ENCODE data around the gene SH3D21. TPM values are rescaled to one million over a fixed set of nuclear protein-coding genes. Genes with fewer than 3 reads are reported as not detected.
A peak's percentile ranks its signal among the peaks of the same experiment; 100 is the strongest.

SH3D21 gene
- total RNA-seq: 10 to 100 TPM; 12.6 to 18.6 TPM

DNA sequence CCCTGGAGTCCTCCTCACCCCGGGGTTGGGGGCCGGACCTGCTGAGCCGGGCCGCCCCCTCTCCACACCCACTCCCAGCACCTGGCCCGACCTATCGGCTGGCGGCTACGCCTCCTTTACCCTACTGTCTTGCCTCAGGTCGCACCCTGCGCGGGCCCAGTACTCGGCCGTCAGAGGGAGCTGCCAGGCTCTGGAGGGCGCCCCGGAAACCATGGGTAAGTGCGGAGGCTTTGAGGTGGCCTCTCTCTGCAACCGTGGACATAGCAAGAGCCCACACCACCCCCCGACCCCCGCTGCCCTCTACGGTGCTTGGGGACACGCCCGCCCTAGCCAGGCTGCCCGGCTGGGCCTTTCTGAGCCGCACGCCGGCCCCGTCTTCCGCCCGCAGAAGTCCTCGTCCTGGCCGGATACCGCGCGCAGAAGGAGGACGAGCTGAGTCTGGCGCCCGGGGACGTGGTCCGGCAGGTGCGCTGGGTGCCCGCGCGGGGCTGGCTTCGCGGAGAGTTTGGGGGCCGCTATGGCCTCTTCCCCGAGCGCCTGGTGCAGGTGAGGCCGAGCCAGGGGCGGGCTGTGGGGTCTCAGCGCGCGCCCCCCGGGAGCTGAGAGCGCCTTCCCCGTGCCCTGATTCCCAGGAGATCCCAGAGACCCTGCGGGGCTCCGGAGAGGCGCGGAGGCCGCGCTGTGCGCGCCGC lies at the start of gene SH3D21:
Gene SH3D21 (plus strand): TSS at position 159 of the 692 bp plus-strand sequence. CDS start 53 bp downstream, at position 212.
- H3K36me3 Mint-ChIP-seq: peaks cover 17% of the 10 kb centered on the region
- peak within 1 kb of the TSS; percentile 90 for H3K4me3 Mint-ChIP-seq
- H3K27ac Mint-ChIP-seq: peak within 1 kb of the TSS; percentile 63 to 88
- no peak for DNase-seq (ENCODE audit: low spot score)
- H3K27me3 Mint-ChIP-seq: no peaks in the 10 kb centered on the region
- H3K9me3 Mint-ChIP-seq: no peaks in the 10 kb centered on the region
- peak; percentile 58 to 64 for ATAC-seq
- H3K4me1 Mint-ChIP-seq (ENCODE audit: low read depth in 2 of 2): peaks cover 6 to 14% of the 10 kb centered on the region in 2 donors

DNA sequence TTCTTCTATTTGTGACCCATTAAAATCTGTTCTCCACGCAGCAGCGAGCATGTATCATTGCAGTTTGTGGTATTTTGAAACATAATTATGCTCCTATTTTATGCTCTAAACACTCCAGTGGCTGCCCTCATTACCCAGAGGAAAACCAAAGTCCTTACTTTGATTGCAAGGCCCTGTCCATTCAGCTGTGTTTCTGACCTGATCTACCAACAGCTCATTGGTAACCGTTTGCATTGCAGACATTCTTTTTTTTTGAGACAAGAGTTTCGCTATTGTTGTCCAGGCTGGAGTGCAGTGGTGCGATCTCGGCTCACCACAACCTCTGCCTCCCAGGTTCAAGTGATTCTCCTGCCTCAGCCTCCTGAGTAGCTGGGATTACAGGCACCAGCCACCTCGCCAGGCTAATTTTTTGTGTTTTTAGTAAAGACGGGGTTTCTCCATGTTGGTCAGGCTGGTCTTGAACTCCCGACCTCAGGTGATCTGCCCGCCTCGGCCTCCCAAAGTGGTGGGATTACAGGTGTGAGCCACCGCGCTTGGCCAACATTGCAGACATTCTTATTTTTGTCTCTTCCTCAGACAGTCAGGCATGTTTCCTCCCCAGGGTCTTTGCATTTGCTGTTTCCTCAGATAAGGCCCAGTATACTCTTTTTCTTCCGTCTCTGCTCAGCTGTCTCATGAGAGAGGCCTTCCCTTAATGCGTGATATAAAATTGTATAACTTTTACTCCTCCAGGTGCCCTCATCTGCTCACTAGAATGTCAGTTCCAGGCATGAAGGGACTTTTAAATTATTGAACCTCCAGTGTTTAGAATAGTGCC lies 49.4 kb upstream of the SH3D21 start:
- Mint-ChIP-seq H3K36me3 (peaks cover 7% of the 10 kb centered on the region), H3K4me3 (no peak overlapping the region), H3K27me3 (no peaks in the 10 kb centered on the region), H3K27ac (peak overlapping the region; percentile 49 to 50), H3K9me3 (no peaks in the 10 kb centered on the region), H3K4me1 (ENCODE audit: low read depth in 2 of 2) (peaks cover 24 to 31% of the 10 kb centered on the region in 2 donors)
- ATAC-seq: no peak
- DNase-seq (ENCODE audit: low spot score): no peak

DNA sequence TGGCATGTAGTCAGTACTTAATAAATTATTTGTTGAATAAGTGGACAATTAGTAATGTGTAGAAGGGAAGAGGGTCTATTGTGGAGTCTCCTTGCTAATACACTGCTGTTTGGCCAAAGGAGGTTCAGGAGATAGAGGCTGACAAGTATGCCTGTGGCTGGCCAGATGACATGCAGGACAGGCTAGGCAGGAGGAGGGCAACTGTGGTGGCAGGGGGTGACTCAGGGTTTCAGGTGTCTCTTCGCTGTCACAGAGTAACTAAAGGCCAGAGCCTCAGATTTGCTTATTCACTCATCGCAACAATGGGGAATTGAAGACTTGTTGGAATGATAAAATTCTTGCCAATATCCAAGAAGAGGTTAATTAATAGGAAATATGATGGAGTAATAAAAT lies 48.8 kb upstream of the SH3D21 start:
- Mint-ChIP-seq H3K36me3 (peaks cover 7% of the 10 kb centered on the region), H3K4me3 (no peak overlapping the region), H3K9me3 (no peaks in the 10 kb centered on the region), H3K27ac (peak overlapping the region; percentile 49 to 50), H3K27me3 (no peaks in the 10 kb centered on the region), H3K4me1 (ENCODE audit: low read depth in 2 of 2) (peaks cover 23 to 33% of the 10 kb centered on the region in 2 donors)
- no peak for DNase-seq (ENCODE audit: low spot score)
- peak in 1 of 2 donors; percentile 62 for ATAC-seq

DNA sequence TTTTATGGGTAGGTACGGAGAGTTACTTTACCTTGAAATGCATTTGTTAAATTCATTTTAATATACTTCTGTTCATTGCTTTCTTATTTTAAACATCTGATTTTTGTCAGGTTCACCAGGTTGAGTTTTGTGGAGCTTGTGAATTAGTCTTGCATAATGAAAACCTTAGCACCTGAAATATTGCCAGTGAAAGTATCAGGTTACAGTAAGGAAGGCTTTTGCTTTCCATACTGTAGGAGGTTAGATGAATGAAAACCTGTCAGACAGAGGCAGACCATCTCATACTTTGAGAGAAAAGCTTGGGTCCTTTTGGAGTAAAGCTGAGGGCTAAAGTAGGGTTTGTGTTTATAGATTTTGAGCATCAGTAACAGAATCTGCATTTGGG lies 47.2 kb upstream of the SH3D21 start:
- no peak overlapping the region for H3K4me3 Mint-ChIP-seq
- H3K27me3 Mint-ChIP-seq: no peaks in the 10 kb centered on the region
- DNase-seq (ENCODE audit: low spot score): no peak
- no peaks in the 10 kb centered on the region for H3K9me3 Mint-ChIP-seq
- peak overlapping the region in 1 of 2 donors; percentile 39 for H3K27ac Mint-ChIP-seq
- ATAC-seq: no peak
- H3K4me1 Mint-ChIP-seq (ENCODE audit: low read depth in 2 of 2): peaks cover 18 to 33% of the 10 kb centered on the region in 2 donors
- H3K36me3 Mint-ChIP-seq: peaks cover 7% of the 10 kb centered on the region

DNA sequence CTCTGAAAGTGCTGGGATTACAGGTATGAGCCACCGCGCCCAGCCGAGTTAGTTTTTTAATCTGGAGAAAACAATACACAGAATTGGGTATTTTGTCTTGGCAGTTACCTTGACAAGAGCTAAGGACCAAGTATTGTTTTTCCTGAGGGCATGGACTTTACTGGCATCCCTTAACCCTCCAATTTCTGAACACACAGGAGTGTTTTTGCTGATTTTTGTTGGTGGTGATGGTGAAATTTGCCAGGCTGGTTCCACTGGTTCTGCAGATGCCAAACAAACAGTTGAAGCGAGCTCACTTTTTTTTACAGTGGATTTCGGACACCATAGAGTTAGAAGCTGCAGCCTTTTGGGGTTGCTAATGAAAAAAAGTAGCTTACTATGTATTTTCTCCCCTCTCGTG lies 37.2 kb upstream of the SH3D21 start:
- DNase-seq (ENCODE audit: low spot score) (no peak), ATAC-seq (no peak)
- no peaks in the 10 kb centered on the region for H3K36me3 Mint-ChIP-seq
- H3K4me3 Mint-ChIP-seq: no peak overlapping the region
- no peaks in the 10 kb centered on the region for H3K9me3 Mint-ChIP-seq
- H3K27ac Mint-ChIP-seq: peak overlapping the region in 1 of 2 donors; percentile 17
- no peaks in the 10 kb centered on the region for H3K27me3 Mint-ChIP-seq
- peaks cover 9 to 15% of the 10 kb centered on the region in 2 donors for H3K4me1 Mint-ChIP-seq (ENCODE audit: low read depth in 2 of 2)

DNA sequence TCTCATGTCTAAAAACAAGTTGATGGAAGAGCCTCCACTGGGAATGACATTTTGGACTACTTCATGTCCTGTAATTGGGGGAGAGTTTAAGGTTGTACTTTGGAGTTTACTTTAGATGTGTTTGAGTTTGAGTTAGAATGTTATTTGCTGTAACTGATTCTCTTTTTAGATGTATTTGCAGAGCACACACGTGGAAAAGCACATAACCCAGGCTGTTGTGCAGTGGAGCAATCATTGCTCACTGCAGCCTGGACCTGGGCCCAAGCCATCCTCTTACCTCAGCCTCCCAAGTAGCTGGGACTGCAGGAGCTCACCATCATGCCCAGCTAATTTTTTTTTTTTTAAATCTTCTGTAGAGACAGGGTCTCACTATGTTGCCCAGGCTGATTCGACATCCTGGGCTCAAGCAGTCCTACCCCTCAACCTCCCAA lies 36.7 kb upstream of the SH3D21 start:
- Mint-ChIP-seq H3K36me3 (no peaks in the 10 kb centered on the region), H3K27ac (peak overlapping the region in 1 of 2 donors; percentile 17), H3K4me3 (no peak overlapping the region), H3K9me3 (no peaks in the 10 kb centered on the region), H3K4me1 (ENCODE audit: low read depth in 2 of 2) (peaks cover 5 to 11% of the 10 kb centered on the region in 2 donors), H3K27me3 (no peaks in the 10 kb centered on the region)
- ATAC-seq (no peak), DNase-seq (ENCODE audit: low spot score) (no peak)

DNA sequence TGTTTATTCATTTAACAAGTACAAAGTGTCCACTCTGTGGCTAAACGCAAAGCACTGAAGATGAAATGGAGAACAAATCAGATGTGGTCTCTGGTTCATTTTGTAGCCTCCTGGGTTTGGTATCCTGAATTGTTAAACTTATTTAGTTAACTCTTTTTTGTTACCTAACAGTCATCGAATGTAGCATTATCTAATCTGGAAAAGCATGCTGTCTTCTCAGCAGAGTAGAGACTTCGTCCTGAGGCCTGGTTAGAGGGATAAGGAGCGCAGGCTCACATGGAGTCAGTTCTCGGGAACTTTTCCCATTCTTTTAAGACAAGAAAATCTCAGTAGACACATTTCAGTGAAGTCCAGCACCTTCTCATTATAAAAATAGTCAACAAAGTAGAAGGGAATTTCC lies 33.1 kb upstream of the SH3D21 start:
- Mint-ChIP-seq H3K36me3 (no peaks in the 10 kb centered on the region), H3K27ac (peak overlapping the region; percentile 21 to 33), H3K27me3 (no peaks in the 10 kb centered on the region), H3K4me3 (no peak overlapping the region), H3K9me3 (no peaks in the 10 kb centered on the region), H3K4me1 (ENCODE audit: low read depth in 2 of 2) (peaks cover 5 to 9% of the 10 kb centered on the region in 2 donors)
- DNase-seq (ENCODE audit: low spot score) (no peak), ATAC-seq (no peak)

DNA sequence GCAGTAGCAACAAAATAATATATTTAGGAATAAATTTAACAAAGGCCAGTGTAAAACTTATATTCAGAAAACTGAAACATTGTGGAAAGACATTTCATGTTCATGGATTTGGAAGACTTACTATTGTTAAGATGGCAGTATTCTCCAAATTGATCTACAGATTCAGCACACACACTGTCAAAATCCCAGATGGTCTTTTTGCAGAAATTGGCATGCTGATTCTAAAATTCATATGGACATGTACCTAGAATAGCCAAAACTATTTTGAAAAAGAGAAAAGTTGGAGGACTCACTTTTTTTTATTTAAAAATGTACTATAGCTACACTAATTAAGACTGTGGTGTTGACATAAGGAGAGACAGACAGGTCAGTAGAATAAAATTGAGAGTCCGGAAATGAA lies 32.0 kb upstream of the SH3D21 start:
- Mint-ChIP-seq H3K36me3 (no peaks in the 10 kb centered on the region), H3K4me3 (no peak overlapping the region), H3K27ac (no peak overlapping the region), H3K9me3 (no peaks in the 10 kb centered on the region), H3K27me3 (no peaks in the 10 kb centered on the region), H3K4me1 (ENCODE audit: low read depth in 2 of 2) (peaks cover 7 to 9% of the 10 kb centered on the region in 2 donors)
- ATAC-seq (no peak), DNase-seq (ENCODE audit: low spot score) (no peak)

DNA sequence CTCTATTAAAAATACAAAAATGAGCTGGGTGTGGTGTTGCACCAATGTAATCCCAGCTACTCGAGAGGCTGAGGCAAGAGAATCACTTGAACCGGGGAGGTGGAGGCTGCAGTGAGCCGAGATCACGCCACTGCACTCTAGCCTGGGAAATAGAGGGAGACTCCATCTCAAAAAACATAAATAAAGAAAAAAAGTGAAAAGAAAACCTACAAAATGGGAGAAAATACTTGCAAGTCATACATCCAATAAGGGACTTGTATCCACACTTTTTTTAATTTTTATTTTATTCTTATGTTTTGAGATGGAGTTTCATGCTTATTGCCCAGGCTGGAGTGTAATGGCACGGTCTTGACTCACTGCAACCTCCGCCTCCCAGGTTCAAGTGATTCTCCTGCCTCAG lies 29.5 kb upstream of the SH3D21 start:
- no peaks in the 10 kb centered on the region for H3K27me3 Mint-ChIP-seq
- no peaks in the 10 kb centered on the region for H3K36me3 Mint-ChIP-seq
- ATAC-seq (no peak), DNase-seq (ENCODE audit: low spot score) (no peak)
- no peaks in the 10 kb centered on the region for H3K9me3 Mint-ChIP-seq
- no peak overlapping the region for H3K4me3 Mint-ChIP-seq
- no peak overlapping the region for H3K27ac Mint-ChIP-seq
- peaks cover 15 to 18% of the 10 kb centered on the region in 2 donors for H3K4me1 Mint-ChIP-seq (ENCODE audit: low read depth in 2 of 2)

DNA sequence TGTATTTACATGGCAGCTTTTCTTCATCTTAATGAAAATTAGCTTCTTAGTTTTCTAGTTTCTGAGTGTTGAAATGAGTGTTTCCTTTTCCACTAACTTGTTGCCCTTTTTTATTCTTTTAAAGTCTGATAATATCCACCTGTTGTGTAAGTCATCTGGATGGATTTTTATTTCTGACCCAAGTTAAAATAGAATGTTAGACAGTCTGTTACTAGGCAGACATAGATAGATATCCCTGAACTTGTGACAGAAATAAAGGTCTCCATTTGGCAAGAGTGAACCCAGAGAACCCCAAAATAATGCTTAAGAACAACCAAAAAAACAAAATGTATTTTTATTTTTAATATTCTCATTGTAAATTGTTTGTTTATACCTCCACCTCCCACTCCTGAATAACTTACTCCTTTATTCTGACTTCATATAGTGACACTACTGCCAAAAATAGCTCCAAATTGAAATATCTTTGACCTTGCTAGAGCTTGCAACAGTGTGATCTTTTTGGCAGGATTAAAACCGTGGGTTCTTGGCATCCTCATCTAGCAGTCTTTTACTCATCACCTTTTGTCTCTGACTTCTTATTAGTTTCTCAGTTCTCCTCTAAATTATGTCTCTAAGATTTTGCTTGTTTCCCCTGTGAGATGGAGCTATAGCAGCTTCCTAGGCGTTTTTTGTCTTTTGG lies 26.9 kb upstream of the SH3D21 start:
- DNase-seq (ENCODE audit: low spot score) (no peak), ATAC-seq (no peak)
- H3K9me3 Mint-ChIP-seq: no peaks in the 10 kb centered on the region
- H3K4me1 Mint-ChIP-seq (ENCODE audit: low read depth in 2 of 2): peaks cover 12 to 15% of the 10 kb centered on the region in 2 donors
- peak overlapping the region; percentile 17 to 62 for H3K27ac Mint-ChIP-seq
- H3K27me3 Mint-ChIP-seq: no peaks in the 10 kb centered on the region
- H3K36me3 Mint-ChIP-seq: peaks cover 4% of the 10 kb centered on the region
- no peak overlapping the region for H3K4me3 Mint-ChIP-seq

DNA sequence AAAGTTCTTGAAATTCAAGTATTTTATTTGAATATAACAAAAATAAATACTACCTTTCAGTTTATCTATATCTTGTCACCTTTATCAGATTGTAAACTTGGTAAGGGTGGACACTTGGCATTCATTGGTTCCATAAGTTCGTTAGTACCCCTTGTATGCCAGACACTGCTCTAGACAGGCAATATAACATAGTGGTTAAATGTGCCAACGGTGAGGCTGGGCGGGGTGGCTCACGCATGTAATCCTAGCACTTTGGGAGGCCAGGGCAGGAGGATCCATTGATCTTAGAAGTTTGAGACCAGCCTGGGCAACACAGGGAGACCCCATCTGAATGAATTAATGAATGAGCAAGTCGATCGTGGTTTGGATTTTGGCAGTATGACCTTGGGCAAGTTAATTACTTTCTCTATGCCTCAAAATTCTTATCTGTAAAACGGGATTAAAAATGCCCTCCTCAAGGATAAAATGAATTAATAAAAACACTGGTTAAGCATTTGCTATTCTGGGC lies 26.3 kb upstream of the SH3D21 start:
- Mint-ChIP-seq H3K27me3 (no peaks in the 10 kb centered on the region), H3K36me3 (peaks cover 4% of the 10 kb centered on the region), H3K4me3 (no peak overlapping the region), H3K9me3 (no peaks in the 10 kb centered on the region), H3K4me1 (ENCODE audit: low read depth in 2 of 2) (peaks cover 12 to 15% of the 10 kb centered on the region in 2 donors), H3K27ac (peak overlapping the region; percentile 17 to 62)
- ATAC-seq (no peak), DNase-seq (ENCODE audit: low spot score) (no peak)

DNA sequence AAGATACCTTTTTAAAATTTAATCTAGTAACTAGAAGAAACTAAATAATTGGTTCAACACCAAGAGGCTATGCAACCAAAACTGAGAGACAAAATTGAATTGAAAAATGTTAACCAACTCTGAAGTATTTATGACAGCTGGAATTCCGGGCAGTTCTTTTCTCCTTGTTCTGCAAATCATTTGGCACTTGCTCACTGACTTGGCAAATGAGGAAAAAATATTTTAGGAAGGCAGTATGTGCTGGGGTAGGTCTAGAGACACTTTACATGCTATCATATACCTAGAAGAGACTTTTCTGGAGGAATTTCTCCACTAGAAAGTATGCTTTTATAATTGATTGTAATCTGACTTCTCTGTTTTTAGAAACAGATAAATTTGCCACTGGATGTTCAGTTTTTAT lies 22.1 kb upstream of the SH3D21 start:
- Mint-ChIP-seq H3K4me3 (no peak overlapping the region), H3K27ac (peak overlapping the region in 1 of 2 donors; percentile 57), H3K9me3 (no peaks in the 10 kb centered on the region), H3K4me1 (ENCODE audit: low read depth in 2 of 2) (peaks cover 20 to 27% of the 10 kb centered on the region in 2 donors), H3K27me3 (no peaks in the 10 kb centered on the region), H3K36me3 (peaks cover 27% of the 10 kb centered on the region)
- ATAC-seq: no peak
- no peak for DNase-seq (ENCODE audit: low spot score)

DNA sequence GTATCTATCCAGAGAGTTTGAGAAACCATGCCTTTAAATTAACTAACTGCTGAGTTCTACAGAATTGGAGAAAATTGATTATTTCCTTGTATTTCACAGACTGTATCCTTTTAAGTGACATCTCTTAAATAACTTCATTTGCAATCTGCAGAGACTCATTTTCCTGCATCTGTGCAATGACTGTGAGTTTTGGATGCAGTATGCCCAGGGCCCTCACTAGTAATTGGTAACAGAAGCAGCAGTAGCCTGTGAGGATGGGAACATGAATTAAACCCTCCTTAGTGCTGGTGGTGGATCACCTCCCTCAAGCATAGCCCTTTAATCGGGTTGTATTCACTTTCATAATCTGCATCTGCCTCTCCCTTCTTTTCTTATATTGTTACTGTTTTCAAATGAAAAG lies 21.7 kb upstream of the SH3D21 start:
- H3K27ac Mint-ChIP-seq: peak overlapping the region in 1 of 2 donors; percentile 57
- H3K9me3 Mint-ChIP-seq: no peaks in the 10 kb centered on the region
- H3K4me3 Mint-ChIP-seq: no peak overlapping the region
- H3K4me1 Mint-ChIP-seq (ENCODE audit: low read depth in 2 of 2): peaks cover 16 to 24% of the 10 kb centered on the region in 2 donors
- H3K36me3 Mint-ChIP-seq: peaks cover 29% of the 10 kb centered on the region
- ATAC-seq (no peak), DNase-seq (ENCODE audit: low spot score) (no peak)
- H3K27me3 Mint-ChIP-seq: no peaks in the 10 kb centered on the region
